A549 (cell line): ENCODE data around the gene SAPCD2. TPM values are rescaled to one million over a fixed set of nuclear protein-coding genes. Genes with fewer than 3 reads are reported as not detected.

Source experiments
- ATAC-seq, 2 experiments: fragments of 200-7000 bp in 1 of 2; fragments of >200 bp in 1 of 2; cut with Nextera tagmentation in 1 of 2; cut with Tn5 transposase in 1 of 2; 3 replicates each; pipeline versions ENCODE4 v1.8.0 to v1.9.1; 2018 to 2020; ENCODE audit warnings: mild to moderate bottlenecking in 1 of 2, moderate library complexity in 1 of 2
- CTCF ChIA-PET: fragments of 300-600 bp; sonication (Branson Sonifier 250); formaldehyde crosslinking; extraction: SDS; loops from one replicate; lab custom pipeline; 2021; ENCODE audit warnings: antibody characterized with exemption, inconsistent platforms; lab: Yijun Ruan, JAX
- POLR2A ChIA-PET: fragments of 350-600 bp; formaldehyde crosslinking; extraction: SDS; loops from one replicate; lab custom pipeline; 2021; ENCODE audit warnings: antibody characterized with exemption, inconsistent platforms; lab: Yijun Ruan, JAX
- DNase-seq, 2 experiments: peaks; one replicate each; pipeline versions ENCODE4 v3.0.0 to v3.0.0-alpha.2; 2011 to 2016; ENCODE audit warnings: low read depth in 1 of 2, low spot score in 1 of 2
- FAIRE-seq: peaks from 2 replicates; lab custom pipeline; 2011; peaks lifted over from hg19 to GRCh38; lab: Jason Lieb, UNC
- H3K27ac ChIP-seq, 2 experiments: fragments of >200 bp; sonication (Bioruptor Twin); formaldehyde crosslinking; 3 replicates each; pipeline ENCODE4 v1.5.1; 2016 to 2017
- H3K4me1 ChIP-seq: fragments of >200 bp; sonication (Bioruptor Twin); formaldehyde crosslinking; 3 replicates; pipeline ENCODE4 v1.6.1; 2016
- H3K4me2 ChIP-seq: fragments of >200 bp; sonication (Bioruptor Twin); formaldehyde crosslinking; 3 replicates; pipeline ENCODE4 v1.6.1; 2016
- H3K4me3 ChIP-seq: fragments of >200 bp; sonication (Bioruptor Twin); formaldehyde crosslinking; 3 replicates; pipeline ENCODE4 v1.5.1; 2016
- H3K9me3 ChIP-seq: fragments of >200 bp; sonication (Bioruptor Twin); formaldehyde crosslinking; 3 replicates; pipeline ENCODE4 v1.6.1; 2016
- BCL3 ChIP-seq: fragments of >200 bp; sonication (Bioruptor Twin); formaldehyde crosslinking; IDR thresholded peaks from 3 replicates; pipeline ENCODE4 v1.6.1; 2016
- CHD4 ChIP-seq: fragments of 200-600 bp; sonication (generic); IDR thresholded peaks from 2 replicates; pipeline ENCODE4 v1.6.1; 2016; ENCODE audit warnings: antibody characterized with exemption, mild to moderate bottlenecking, borderline replicate concordance
- E2F6 ChIP-seq: IDR thresholded peaks from 2 replicates; pipeline ENCODE4 v1.6.1; 2012; ENCODE audit warnings: low read depth, borderline replicate concordance
- EHMT2 ChIP-seq: fragments of 200-600 bp; sonication (generic); IDR thresholded peaks from 2 replicates; pipeline ENCODE4 v1.6.1; 2016; ENCODE audit warnings: antibody characterized with exemption, low read depth, mild to moderate bottlenecking, moderate library complexity
- ELK1 ChIP-seq: fragments of 150-350 bp; IDR thresholded peaks from 2 replicates; pipeline ENCODE4 v1.6.1; 2014; ENCODE audit warnings: low read depth, mild to moderate bottlenecking, low read length
- EP300 ChIP-seq, 2 experiments: fragments of >200 bp; sonication (Bioruptor Twin); formaldehyde crosslinking; IDR thresholded peaks; 2 replicates in 1 of 2; 3 replicates in 1 of 2; pipeline ENCODE4 v1.6.1; 2016 to 2017
- FOSL2 ChIP-seq, 2 experiments: fragments of 450-650 bp in 1 of 2; fragments of >200 bp in 1 of 2; sonication (Bioruptor Twin) in 1 of 2; formaldehyde crosslinking; IDR thresholded peaks; 2 replicates each; pipeline versions ENCODE4 v1.5.0 to v1.6.1; 2016 to 2020; ENCODE audit warnings: mild to moderate bottlenecking in 1 of 2, moderate library complexity in 1 of 2
- FOXS1 ChIP-seq: fragments of 250-450 bp; sonication (Bioruptor Pico); IDR thresholded peaks from 2 replicates; pipeline ENCODE4 v1.5.0; 2020; ENCODE audit warnings: mild to moderate bottlenecking, moderate library complexity
- HES2 ChIP-seq: fragments of >200 bp; sonication (Bioruptor Twin); formaldehyde crosslinking; IDR thresholded peaks from 2 replicates; pipeline ENCODE4 v1.6.1; 2016
- KDM1A ChIP-seq: fragments of 200-600 bp; sonication (generic); IDR thresholded peaks from 2 replicates; pipeline ENCODE4 v1.6.1; 2016; ENCODE audit warnings: low read depth, mild to moderate bottlenecking
- NPAS2 ChIP-seq: fragments of 250-450 bp; sonication (Bioruptor Pico); IDR thresholded peaks from 2 replicates; pipeline ENCODE4 v1.8.0; 2022; ENCODE audit warnings: mild to moderate bottlenecking, moderate library complexity, borderline replicate concordance
- NR3C1 ChIP-seq: fragments of >200 bp; sonication (Bioruptor Twin); formaldehyde crosslinking; IDR thresholded peaks from 3 replicates; pipeline ENCODE4 v1.6.1; 2017
- POLR2AphosphoS2 ChIP-seq: conservative IDR thresholded peaks from 2 replicates; pipeline ENCODE4 v1.6.1; 2012; ENCODE audit warnings: low read length, improper control_type of control experiment, inconsistent platforms
- RARB ChIP-seq: fragments of 250-450 bp; sonication (Bioruptor Pico); IDR thresholded peaks from 2 replicates; pipeline ENCODE4 v1.8.0; 2021; ENCODE audit warnings: mild to moderate bottlenecking, moderate library complexity
- SMC3 ChIP-seq: fragments of >200 bp; sonication (Bioruptor Twin); formaldehyde crosslinking; IDR thresholded peaks from 3 replicates; pipeline ENCODE4 v1.6.1; 2018; ENCODE audit warnings: inconsistent platforms
- SREBF2 ChIP-seq: fragments of 450-650 bp; IDR thresholded peaks from 2 replicates; pipeline ENCODE4 v1.6.1; 2014; ENCODE audit warnings: mild to moderate bottlenecking, moderate library complexity
- USF2 ChIP-seq: fragments of 450-650 bp; IDR thresholded peaks from 2 replicates; pipeline ENCODE4 v1.6.1; 2014; ENCODE audit warnings: antibody characterized with exemption
- ZNF302 ChIP-seq: fragments of 250-450 bp; sonication (Bioruptor Pico); IDR thresholded peaks from 2 replicates; pipeline ENCODE4 v1.9.0; 2021; ENCODE audit warnings: inconsistent platforms, mild to moderate bottlenecking, moderate library complexity
- WGBS: methylation state at CpG from one replicate; pipeline ENCODE4 v1.1.6; 2017; ENCODE audit errors: missing lambda C conversion rate; 5-methylcytosine and 5-hydroxymethylcytosine counted together
- polyA plus RNA-seq, 4 experiments: library from polyadenylated mRNA; depleted of rRNA in 3 of 4; stranded (reverse); fragments of >200 nt; fragmentation: RNase III in 1 of 4; extraction: RNeasy Plus Mini Kit Qiagen cat#74134 plus additional on column Dnase treatment in 1 of 4; gene quantifications; 2 replicates in 3 of 4; 3 replicates in 1 of 4; pipeline ENCODE4 v1.2.3, GENCODE V29; 2011 to 2017

Gene SAPCD2
- polyA plus RNA-seq, 2 of the 4 experiments (the other 2 are of a cell fraction) = 6.9 to 14.6 TPM

GRCh38 chr9:137019891-137020683 lies 50.3 kb downstream of the SAPCD2 start:
- POLR2A ChIA-PET = interaction anchor here (1.0 kb wide), 1 partner anchor 28 kb away, joined by 3 read pairs; the partner anchor contains the start of gene PAXX
- FAIRE-seq (no peak), ATAC-seq (no peak)
- WGBS = 74% methylated on average over 3 of the region's 34 CpGs
- Histone ChIP-seq H3K4me1 (peaks cover 8% of the 10 kb centered on the region; the same call in 2 of the 3 replicates), H3K4me3 (no peak overlapping the region)
- no peak for TF ChIP-seq KDM1A
- no peak for TF ChIP-seq E2F6
- TF ChIP-seq SREBF2 = no peak
- no peak for TF ChIP-seq FOSL2 (IDR thresholded peaks at IDR 0.05)
- no peak for TF ChIP-seq FOSL2 (CRISPR knock-in tag; IDR thresholded peaks at IDR 0.05)
- TF ChIP-seq USF2 = no peak
- TF ChIP-seq NPAS2 (CRISPR knock-in tag) = no peak
- no peak for TF ChIP-seq ZNF302 (CRISPR knock-in tag)
- no peak for TF ChIP-seq FOXS1 (CRISPR knock-in tag)
- no peak for TF ChIP-seq RARB (CRISPR knock-in tag)
- no peak for TF ChIP-seq POLR2AphosphoS2
- TF ChIP-seq, all 56 proteins: peak for 0
- DNase-seq = no peak
- CTCF ChIA-PET = interaction anchor here (0.6 to 12.9 kb wide), 7 partner anchors 10 to 101 kb away, joined by 3 to 169 read pairs (median 7); partner anchors contain the start of genes ABCA2, CLIC3 and FUT7
- Histone ChIP-seq H3K27ac (no peak overlapping the region), H3K9me3 (no peaks in the 10 kb centered on the region), H3K4me2 (no peak overlapping the region)

- Histone ChIP-seq H3K4me2 (no peak overlapping the region), H3K27ac (no peak overlapping the region), H3K4me3 (no peak overlapping the region), H3K4me1 (peaks cover 8% of the 10 kb centered on the region; the same call in 2 of the 3 replicates), H3K9me3 (no peaks in the 10 kb centered on the region)
- no peak for ATAC-seq
- TF ChIP-seq SMC3 = no peak
- no peak for TF ChIP-seq EP300 (IDR thresholded peaks at IDR 0.05)
- no peak for TF ChIP-seq USF2
- no peak for TF ChIP-seq HES2
- no peak for TF ChIP-seq ELK1
- no peak for TF ChIP-seq CHD4
- TF ChIP-seq NR3C1 = no peak
- no peak for TF ChIP-seq EHMT2
- no peak for TF ChIP-seq BCL3
- FAIRE-seq = no peak
- no peak for DNase-seq
- CTCF ChIA-PET = interaction anchor here (0.6 to 12.9 kb wide), 11 partner anchors 11 to 231 kb away, joined by 3 to 169 read pairs (median 5); partner anchors contain the start of genes ABCA2, AJM1, CLIC3 and FUT7
- POLR2A ChIA-PET = no interaction called here
- WGBS = 89% methylated on average over 31 of the region's 36 CpGs
Observed at GRCh38 chr9:137018761-137019559, 51.4 kb downstream of the SAPCD2 start.
